HG03095 (cell line): ENCODE data around the gene XRRA1.
"Not testable (repeated sequence)": the region's sequence is repeated elsewhere in the genome, so short reads cannot be mapped to it uniquely, and the experiment has no call there.

Experiments
- ATAC-seq: cut with Tn5 transposase; IDR thresholded peaks from one replicate; pipeline ENCODE4 v1.9.1; 2021; ENCODE audit warnings: moderate library complexity; ENCODE audit not compliant: unreplicated experiment

Gene XRRA1

DNA sequence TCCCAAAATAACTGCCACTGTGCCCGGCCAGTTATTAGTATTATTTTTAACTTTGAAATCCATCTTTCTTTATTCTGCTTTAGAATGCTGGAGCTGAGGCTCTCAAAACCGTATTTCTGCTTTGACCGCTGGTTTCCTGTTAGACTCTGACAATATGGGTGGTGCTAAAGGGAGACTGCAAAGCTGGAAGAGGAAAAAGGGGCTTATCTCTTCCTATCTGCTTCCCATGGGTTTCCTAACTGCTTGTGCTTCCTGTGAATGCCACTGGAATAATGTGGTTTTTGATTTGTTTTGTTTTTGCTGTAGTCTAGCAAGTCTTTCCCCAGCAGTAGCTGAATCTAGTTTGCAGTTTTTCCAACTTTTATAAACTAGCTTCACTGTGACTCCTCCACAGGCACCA is 43.6 kb downstream of the XRRA1 start:
- no peak for ATAC-seq

DNA sequence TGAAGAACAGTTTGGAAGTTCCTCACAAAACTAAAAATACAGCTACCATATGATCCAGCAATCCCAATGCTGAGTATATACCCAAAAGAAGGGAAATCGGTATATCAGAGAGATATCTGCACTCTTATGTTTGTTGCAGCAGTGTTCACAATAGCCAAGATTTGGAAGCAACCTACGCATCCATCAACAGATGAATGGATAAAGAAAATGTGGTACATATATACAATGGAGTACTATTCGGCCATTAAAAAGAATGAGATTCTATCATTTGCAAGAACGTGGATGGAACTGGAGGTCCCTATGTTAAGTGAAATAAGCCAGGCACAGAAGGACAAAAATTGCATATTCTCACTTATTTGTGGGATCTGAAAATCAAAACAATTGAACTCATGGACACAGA is 46.5 kb downstream of the XRRA1 start:
- ATAC-seq = no peak

- ATAC-seq = no peak
Measured at GRCh38 chr11:74896311-74896710, 52.6 kb downstream of the XRRA1 start.

GRCh38 chr11:74895340-74896116 is 53.4 kb downstream of the XRRA1 start:
- ATAC-seq = no peak

- ATAC-seq = not testable (repeated sequence)
Measured at GRCh38 chr11:74893015-74893414, 55.9 kb downstream of the XRRA1 start.

- no peak for ATAC-seq
Measured at GRCh38 chr11:74877132-74877531, 71.8 kb downstream of the XRRA1 start.

- no peak for ATAC-seq
Measured at GRCh38 chr11:74871037-74871436, 77.9 kb downstream of the XRRA1 start.

DNA sequence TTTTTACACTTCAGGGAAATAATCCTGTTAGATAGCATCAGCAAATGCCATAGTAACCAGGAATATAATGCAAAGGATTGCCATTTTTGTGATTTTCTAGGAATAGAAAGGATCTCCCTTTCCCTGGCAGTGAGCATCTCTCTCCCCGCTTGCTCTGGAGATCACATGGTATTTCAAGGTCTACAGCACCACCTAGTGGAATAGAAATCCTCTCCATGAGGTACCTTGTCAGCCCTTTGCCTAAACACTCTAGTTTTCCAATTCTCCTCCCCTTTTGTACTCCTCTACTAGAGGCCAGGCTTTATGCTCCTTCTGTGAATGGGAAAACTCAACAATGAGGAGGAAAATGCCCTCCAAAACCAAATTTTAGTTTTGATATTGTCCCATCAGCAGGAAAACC is 78.4 kb downstream of the XRRA1 start:
- no peak for ATAC-seq

DNA sequence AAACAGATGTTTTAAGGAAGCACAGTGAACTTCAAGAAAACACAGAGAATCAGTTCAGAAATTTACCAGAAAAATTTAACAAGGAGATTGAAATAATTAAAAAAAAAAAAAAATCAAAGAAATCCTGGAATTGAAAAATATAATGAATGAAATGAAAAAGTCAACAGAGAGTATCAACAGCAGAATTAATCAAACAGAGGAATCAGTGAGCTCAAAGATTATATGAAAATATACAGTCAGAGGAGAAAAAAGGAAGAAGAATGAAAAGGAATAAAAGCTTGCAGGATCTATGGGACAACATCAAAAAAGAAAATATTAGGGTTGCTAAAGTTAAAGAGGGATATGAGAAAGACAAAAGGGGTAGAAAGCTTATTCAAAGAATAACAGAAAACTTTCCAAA is 82.3 kb downstream of the XRRA1 start:
- ATAC-seq = no peak

- ATAC-seq = no peak
Measured at GRCh38 chr11:74863410-74863809, 85.5 kb downstream of the XRRA1 start.

DNA sequence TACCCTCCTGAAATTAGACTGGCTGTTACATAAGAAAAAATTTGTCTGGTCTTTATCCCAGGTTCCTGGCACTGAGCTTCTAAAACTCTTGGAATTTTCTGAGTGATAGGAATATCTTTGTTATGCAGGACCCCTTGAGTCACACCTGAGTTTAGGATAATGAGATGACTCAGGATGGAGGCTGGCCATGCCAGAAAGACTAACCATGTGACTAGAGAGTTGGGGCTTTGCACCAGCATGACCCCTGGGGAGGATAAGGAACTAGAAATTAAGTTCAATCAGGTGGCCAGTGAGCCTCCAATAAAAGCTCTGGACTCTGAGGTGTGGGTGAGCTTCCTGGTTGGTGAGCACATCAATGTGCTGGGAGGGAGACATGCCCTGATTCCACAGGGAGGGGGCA is 88.1 kb downstream of the XRRA1 start:
- no peak for ATAC-seq

- ATAC-seq = no peak
Measured at GRCh38 chr11:74853223-74853622, 95.7 kb downstream of the XRRA1 start.

DNA sequence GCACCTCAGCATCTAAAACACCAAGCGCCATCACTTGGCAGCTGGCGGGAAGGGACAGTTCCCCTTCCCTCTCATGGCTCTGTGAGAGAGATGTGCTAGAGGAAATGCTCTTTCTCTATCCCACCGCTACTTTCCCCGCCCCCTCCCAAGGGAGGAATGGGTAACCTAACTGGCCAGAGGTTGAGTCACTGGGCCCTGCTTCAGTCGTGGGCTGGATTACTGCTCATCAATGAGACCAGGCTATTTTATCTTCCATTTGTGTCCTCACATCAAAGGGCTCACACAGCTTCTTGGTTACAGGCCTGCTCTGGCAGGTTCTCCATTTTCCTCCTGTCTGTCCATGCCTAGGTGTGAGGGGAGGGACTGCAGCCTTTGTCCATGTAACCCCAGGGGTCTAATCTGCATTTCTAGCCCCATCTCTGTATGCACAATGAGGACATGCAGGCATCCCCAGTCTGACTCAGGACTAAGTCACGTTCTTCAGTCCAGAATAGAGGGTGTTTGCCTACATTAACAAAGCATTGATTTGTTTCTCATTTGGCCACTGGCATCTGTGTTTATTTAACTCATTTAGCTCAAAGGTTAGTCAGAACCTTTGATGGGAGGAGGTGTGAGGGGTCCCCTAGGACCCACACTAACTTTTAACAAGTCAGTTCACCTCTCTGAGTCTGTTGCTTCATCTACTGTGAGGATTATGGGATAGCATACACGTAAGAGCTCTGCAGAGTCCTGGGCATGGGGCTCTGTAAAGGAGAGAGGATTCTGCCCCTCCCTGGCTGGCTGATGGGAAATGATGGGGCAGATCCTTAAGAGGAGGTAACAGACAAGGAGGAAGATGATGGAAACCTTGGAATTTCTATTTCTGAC is 99.1 kb downstream of the XRRA1 start:
- no peak for ATAC-seq

- no peak for ATAC-seq
Measured at GRCh38 chr11:74847895-74848294, 101.0 kb downstream of the XRRA1 start.

DNA sequence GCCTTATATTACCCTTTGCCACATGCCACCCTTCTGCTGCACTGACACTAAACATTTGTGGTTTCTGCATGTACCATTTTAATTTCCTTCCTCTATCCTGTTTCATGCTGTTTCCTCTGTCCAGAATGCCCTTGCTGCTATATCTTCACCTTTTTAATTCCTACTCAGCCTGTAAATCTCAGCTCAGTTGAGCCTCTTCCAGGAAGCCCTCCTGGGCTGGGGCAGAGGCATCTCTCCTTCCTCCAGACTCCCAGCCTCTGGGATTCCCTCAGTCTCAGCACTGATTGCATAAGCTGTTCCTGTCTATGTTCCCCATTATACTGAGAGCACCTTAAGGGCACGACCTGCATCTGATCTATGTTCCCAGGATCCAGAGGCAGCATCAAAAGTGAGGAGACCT is 101.5 kb downstream of the XRRA1 start:
- no peak for ATAC-seq

GRCh38 chr11:74846770-74847169 is 102.1 kb downstream of the XRRA1 start:
- no peak for ATAC-seq

GRCh38 chr11:74845978-74846517 is 102.8 kb downstream of the XRRA1 start:
- no peak for ATAC-seq

DNA sequence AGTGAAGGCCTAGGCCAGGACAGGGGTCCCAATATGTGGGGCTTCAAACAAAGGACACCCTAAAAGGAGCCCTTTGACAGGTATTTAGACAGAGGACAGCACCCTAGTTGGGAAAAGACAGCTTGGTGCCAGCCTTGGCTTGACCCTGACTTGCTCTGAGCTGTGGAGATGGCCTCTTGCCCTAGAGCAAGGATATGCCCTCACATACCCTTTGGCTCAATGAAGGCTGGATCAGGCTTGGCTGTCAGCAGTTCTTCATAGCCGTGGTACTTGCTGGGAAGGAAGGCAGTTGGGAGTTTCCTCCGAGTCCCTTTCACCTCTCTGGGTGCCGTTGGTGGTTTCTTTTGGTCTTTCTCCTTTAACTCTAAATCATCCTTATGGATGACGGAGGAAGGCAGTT is 104.0 kb downstream of the XRRA1 start:
- ATAC-seq = no peak

- no peak for ATAC-seq
Measured at GRCh38 chr11:74844072-74844471, 104.8 kb downstream of the XRRA1 start.

DNA sequence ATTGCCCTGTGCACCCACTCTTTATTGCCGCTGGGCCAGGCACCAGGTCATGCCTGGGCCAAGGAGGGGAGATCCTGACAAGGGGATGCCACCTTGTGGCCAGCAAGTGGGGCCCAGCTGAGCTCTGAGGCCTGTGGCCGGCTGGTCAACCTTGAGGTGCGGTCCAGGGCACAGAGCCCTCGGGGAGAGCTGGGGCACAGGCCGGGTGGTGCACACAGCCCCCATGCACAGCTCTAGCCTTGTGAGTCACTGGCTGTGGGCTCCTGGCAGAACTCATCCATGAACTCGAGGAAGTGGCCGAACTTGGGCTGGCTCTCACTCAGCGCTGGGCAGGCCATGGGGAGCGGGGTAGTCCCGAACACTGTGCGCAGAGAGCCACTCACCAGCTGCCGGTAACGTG is 105.9 kb downstream of the XRRA1 start:
- ATAC-seq = no peak

DNA sequence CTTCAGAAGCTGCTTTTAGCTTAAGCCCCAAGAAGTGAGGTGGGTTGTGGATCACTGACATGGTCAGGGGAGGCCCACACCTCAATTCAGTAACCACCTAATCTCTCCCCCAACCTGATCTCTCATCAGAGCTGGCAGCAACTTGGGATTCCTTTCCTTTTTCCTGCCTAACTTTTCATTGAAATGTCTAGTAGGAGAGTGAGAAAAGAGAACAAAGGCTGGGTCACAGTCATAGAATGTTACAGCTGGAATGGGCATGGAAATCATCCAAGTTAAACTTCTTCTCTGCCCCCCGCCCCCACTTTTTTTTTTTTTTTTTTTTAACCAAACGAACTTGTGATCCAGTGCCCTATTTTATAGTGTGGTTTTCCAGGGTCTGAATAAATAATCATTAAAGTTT is 108.4 kb downstream of the XRRA1 start:
- no peak for ATAC-seq

DNA sequence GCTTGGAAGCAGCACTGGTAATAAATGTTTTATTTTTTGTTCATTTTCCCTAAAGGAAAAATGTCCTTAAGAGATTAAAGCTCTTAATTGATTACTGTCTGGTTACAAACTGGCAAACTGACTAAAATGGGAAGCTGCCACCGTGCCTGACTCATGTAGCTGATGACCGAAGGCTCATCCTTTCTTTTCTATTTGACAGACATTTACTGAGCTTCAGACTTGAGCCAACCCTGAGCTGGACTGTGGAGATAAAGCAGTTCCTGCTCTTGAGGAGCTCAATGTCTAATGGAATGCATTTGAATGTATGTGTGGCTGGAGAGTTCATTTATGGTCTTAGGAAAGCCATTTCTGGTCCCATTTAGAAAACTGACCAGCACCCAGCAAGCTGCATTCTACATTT is 108.9 kb downstream of the XRRA1 start:
- no peak for ATAC-seq
